Globus pallidus (tissue), 1 donor: Measurements from ENCODE around the gene SIL1.
"Not testable (repeated sequence)": the region's sequence is repeated elsewhere in the genome, so short reads cannot be mapped to it uniquely, and the experiment has no call there.

Experiments used
- DNase-seq: peaks from one replicate; pipeline ENCODE4 v3.0.0-alpha.2; 2015; ENCODE audit warnings: low spot score

Gene SIL1

GRCh38 chr5:139138809-139139208 lies 59.4 kb downstream of the SIL1 start:
- no peak for DNase-seq

GRCh38 chr5:139138109-139138508 lies 60.1 kb downstream of the SIL1 start:
- no peak for DNase-seq

- peak; percentile 43 for DNase-seq
Measured at GRCh38 chr5:139137697-139138096, 60.5 kb downstream of the SIL1 start.

DNA sequence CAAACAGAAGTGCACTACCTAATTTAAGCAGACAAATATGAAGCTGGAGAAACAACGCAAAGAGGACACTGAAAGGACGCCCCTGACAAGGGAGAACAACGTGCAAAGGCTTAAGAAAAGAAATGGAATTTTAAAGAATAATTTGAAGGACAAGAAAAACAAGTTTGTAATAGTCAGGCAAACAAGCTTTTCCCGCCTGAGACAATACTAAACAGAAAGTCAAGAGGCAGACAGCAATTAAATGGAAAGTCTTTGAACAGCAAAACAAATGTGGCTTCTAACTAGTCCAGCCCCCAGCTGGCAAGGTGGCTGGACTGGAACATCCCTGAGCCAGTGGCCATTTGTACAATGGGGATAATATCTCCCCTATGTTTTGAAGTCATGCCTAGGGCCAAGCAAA lies 63.3 kb downstream of the SIL1 start:
- DNase-seq: no peak

- DNase-seq: no peak
Measured at GRCh38 chr5:139133282-139133681, 64.9 kb downstream of the SIL1 start.

GRCh38 chr5:139132515-139132914 lies 65.7 kb downstream of the SIL1 start:
- DNase-seq: no peak

DNA sequence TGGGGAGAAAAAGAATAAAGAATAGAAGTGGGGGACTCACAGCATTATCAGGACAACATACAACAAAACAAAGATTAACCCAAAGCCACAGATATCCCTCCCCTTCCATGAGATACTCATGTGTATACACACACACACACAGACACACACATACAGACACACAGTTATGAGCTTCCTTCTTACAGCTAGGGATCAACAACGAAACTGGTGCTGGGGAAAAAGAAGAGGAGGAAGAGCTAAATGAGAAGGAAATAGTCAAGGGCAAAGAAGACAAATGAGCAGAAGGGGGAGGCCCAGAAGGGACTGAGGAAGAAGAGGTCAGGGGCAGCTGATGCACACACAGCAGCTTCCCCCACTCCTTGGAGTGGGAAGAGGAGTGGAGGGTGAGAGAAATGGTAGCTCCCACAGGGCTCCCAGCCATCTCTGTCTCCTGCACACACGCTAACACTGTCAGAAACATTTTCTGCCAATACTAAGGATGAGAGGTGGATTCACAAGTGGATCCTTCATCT lies 66.2 kb downstream of the SIL1 start:
- DNase-seq: no peak

- DNase-seq: peak; percentile 74
Measured at GRCh38 chr5:139131465-139131864, 66.7 kb downstream of the SIL1 start.

- DNase-seq: no peak
Measured at GRCh38 chr5:139131062-139131461, 67.1 kb downstream of the SIL1 start.

DNA sequence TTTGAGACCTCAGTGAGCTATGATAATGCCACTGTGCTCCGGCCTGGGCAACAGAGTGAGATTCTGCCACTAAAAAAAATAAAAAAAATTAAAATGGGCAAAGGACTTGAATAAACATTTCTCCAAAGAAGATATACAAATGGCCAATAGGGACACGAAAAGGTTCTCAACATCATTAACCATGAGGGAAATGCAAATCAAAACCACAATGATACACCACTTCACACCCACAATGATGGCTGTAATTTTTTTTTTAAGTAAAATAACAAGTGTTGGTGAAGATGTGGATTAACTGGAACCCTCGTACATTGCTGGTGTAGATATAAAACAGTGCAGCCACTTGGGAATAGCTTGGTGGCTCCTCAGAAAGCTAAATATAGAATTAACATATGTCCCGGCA lies 68.0 kb downstream of the SIL1 start:
- DNase-seq: no peak

- DNase-seq: no peak
Measured at GRCh38 chr5:139126711-139127111, 71.5 kb downstream of the SIL1 start.

GRCh38 chr5:139125991-139126390 lies 72.2 kb downstream of the SIL1 start:
- DNase-seq: no peak

DNA sequence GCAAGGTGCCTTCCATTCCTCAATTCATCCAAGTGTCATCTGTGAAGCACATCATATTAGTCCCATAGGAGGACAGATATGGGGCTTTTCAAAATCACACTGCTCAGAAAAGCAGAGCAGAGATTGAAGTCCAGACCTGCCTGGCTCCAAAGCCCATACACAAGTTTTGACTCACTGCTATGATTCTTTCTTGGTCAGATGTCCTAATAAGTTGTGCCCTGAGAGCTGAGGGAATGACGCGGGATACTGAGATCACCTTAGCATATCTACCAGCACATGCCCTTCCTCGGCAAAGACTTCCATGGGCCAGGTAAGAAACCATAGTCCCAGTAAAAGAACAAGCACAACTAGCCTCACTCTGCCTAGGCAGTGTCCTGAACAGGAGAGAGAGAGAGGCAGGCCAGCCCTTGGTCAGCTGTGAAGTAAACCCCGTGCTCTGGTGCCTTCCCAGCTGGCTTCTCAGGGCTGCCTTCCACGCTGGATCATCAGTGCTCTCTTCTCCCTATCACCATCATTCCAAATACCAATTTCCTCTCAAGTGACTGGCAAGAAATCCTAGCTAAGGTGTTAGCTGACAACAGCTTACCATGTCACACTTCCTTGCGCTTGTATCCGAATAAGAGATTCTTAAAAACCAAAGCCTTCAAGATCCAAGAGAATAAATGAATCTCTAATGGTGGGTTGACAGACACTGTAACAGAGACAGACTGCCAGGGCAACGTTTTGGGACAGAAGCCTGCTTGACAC lies 73.2 kb downstream of the SIL1 start:
- no peak for DNase-seq

GRCh38 chr5:139121120-139121519 lies 77.0 kb downstream of the SIL1 start:
- DNase-seq: no peak

GRCh38 chr5:139120521-139120920 lies 77.6 kb downstream of the SIL1 start:
- DNase-seq: no peak

GRCh38 chr5:139118804-139119203 lies 79.4 kb downstream of the SIL1 start:
- DNase-seq: no peak

- no peak for DNase-seq
Measured at GRCh38 chr5:139117342-139117884, 80.8 kb downstream of the SIL1 start.

- no peak for DNase-seq
Measured at GRCh38 chr5:139116100-139116655, 82.0 kb downstream of the SIL1 start.

GRCh38 chr5:139113892-139114291 lies 84.3 kb downstream of the SIL1 start:
- DNase-seq: no peak

DNA sequence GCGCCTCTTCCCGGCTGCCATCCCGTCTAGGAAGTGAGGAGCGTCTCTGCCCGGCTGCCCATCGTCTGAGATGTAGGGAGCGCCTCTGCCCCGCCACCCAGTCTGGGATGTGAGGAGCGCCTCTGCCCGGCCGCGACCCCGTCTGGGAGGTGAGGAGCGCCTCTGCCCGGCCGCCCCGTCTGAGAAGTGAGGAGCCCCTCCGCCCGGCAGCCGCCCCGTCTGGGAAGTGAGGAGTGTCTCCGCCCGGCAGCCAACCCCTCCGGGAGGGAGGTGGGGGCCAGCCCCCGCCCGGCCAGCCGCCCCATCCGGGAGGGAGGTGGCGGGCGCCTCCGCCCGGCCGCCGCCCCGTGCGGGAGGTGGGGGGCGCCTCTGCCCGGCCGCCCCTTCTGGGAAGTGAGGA lies 85.8 kb downstream of the SIL1 start:
- DNase-seq: not testable (repeated sequence)

DNA sequence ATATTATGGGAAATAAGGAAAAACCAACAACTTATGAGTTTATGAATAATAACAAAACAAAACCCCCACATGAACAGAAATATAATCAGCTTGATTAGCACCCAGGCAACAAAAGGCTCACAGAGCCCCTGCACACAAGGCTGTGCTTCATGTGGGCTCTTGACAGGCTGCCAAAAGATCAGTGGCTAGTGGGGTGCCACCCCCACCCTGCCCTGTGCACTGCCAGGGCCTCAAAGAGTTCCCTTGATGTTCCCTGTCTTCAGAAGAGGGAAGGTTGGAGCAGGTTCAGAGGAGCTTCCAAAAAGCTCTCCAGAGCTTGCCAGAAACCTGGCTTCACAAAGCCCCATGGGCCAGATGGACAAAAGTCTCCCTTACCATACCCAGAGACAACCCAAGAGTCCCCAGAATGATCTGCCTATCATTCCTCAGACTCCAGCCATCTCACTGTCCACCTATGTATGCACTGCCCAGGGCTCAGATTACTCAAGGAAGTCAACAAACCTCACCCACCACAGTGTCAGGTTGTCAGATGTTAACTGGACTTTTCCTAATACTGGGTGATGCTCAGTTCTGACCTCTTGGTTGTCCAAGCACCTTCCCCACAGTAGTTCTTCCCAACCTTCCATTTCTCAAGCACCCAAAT lies 87.5 kb downstream of the SIL1 start:
- DNase-seq: peak; percentile 83

- peak; percentile 32 for DNase-seq
Measured at GRCh38 chr5:139108063-139108824, 89.9 kb downstream of the SIL1 start.
